GM23338 (cell line): ENCODE results near the gene MYH15. TPM values are rescaled to one million over a fixed set of nuclear protein-coding genes. Genes with fewer than 3 reads are reported as not detected.

Experiments
- ATAC-seq: fragments of 200-7000 bp; cut with Tn5 transposase; 3 replicates; pipeline ENCODE4 v1.9.1; 2020
- DNase-seq: peaks from one replicate; pipeline ENCODE4 v3.0.0-alpha.2; 2015; ENCODE audit warnings: low spot score
- H2AFZ ChIP-seq: fragments of 200-600 bp; sonication (generic); 2 replicates; pipeline ENCODE4 v1.8.0; 2016; ENCODE audit warnings: antibody characterized with exemption, mild to moderate bottlenecking, moderate library complexity
- H3F3A ChIP-seq: fragments of 200-600 bp; sonication (generic); replicated peaks from 2 replicates; pipeline ENCODE4 v1.8.0; 2017; ENCODE audit warnings: antibody characterized with exemption, mixed run types, low read depth
- H3K27ac ChIP-seq: fragments of 200-600 bp; sonication (generic); 2 replicates; pipeline ENCODE4 v1.6.1; 2016; ENCODE audit warnings: low read depth
- H3K27me3 ChIP-seq: fragments of 200-600 bp; sonication (generic); 2 replicates; pipeline ENCODE4 v1.8.0; 2016; ENCODE audit warnings: mild to moderate bottlenecking, mixed run types, moderate library complexity; ENCODE audit not compliant: insufficient read depth
- H3K36me3 ChIP-seq: fragments of 200-600 bp; sonication (generic); 2 replicates; pipeline ENCODE4 v1.8.0; 2016; ENCODE audit warnings: mild to moderate bottlenecking; ENCODE audit not compliant: insufficient read depth
- H3K4me1 ChIP-seq: fragments of 200-600 bp; sonication (generic); 2 replicates; pipeline ENCODE4 v1.8.0; 2016; ENCODE audit warnings: mild to moderate bottlenecking, moderate library complexity; ENCODE audit not compliant: insufficient read depth
- H3K4me2 ChIP-seq: fragments of 200-600 bp; sonication (generic); 2 replicates; pipeline ENCODE4 v1.7.1; 2017; ENCODE audit warnings: mixed run types
- H3K4me3 ChIP-seq: fragments of 200-600 bp; sonication (generic); 2 replicates; pipeline ENCODE4 v1.6.1; 2016; ENCODE audit warnings: mixed run types
- H3K79me2 ChIP-seq: fragments of 200-600 bp; sonication (generic); replicated peaks from 2 replicates; pipeline ENCODE4 v1.8.0; 2017; ENCODE audit warnings: mild to moderate bottlenecking; ENCODE audit not compliant: insufficient read depth
- H3K9me2 ChIP-seq: fragments of 200-600 bp; sonication (generic); 2 replicates; pipeline ENCODE4 v1.8.0; 2017; ENCODE audit not compliant: insufficient read depth
- H4K20me1 ChIP-seq: fragments of 200-600 bp; sonication (generic); replicated peaks from 2 replicates; pipeline ENCODE4 v1.8.0; 2017; ENCODE audit warnings: mild to moderate bottlenecking; ENCODE audit not compliant: insufficient read depth
- H3K27ac Mint-ChIP-seq: 2 replicates; pipeline ENCODE4 v1.8.0; 2020; ENCODE audit warnings: inconsistent platforms, mild to moderate bottlenecking, moderate library complexity, mixed read lengths
- H3K27me3 Mint-ChIP-seq: 3 replicates; pipeline ENCODE4 v1.8.0; 2022; ENCODE audit warnings: low read depth, mild to moderate bottlenecking, moderate library complexity, mixed read lengths, inconsistent platforms; ENCODE audit not compliant: insufficient read depth, poor library complexity
- H3K36me3 Mint-ChIP-seq: 3 replicates; pipeline ENCODE4 v1.8.0; 2021; ENCODE audit warnings: low read depth, mild to moderate bottlenecking, inconsistent platforms, moderate library complexity, mixed read lengths
- H3K4me1 Mint-ChIP-seq: 3 replicates; pipeline ENCODE4 v1.8.0; 2020; ENCODE audit warnings: mild to moderate bottlenecking, inconsistent platforms, mixed read lengths
- H3K4me3 Mint-ChIP-seq: 3 replicates; pipeline ENCODE4 v1.8.0; 2021; ENCODE audit warnings: moderate library complexity, mild to moderate bottlenecking, inconsistent platforms, mixed read lengths
- H3K9me3 Mint-ChIP-seq: 3 replicates; pipeline ENCODE4 v1.8.0; 2020; ENCODE audit warnings: moderate library complexity, mild to moderate bottlenecking, inconsistent platforms, mixed read lengths
- CTCF ChIP-seq, 2 experiments: fragments of 200-600 bp in 1 of 2; sonication (generic) in 1 of 2; conservative IDR thresholded peaks; 2 replicates each; pipeline versions ENCODE4 v1.5.1 to v1.6.1; 2016 to 2017; ENCODE audit warnings: antibody characterized with exemption in 2 of 2, low read depth in 2 of 2, mild to moderate bottlenecking in 2 of 2, moderate library complexity in 1 of 2
- ETS1 ChIP-seq: IDR thresholded peaks from 2 replicates; pipeline ENCODE4 v1.6.1; 2016; ENCODE audit warnings: antibody characterized with exemption
- EZH2 ChIP-seq: fragments of 200-600 bp; sonication (generic); IDR thresholded peaks from one replicate; pipeline ENCODE4 v1.8.0; 2017; ENCODE audit warnings: antibody characterized with exemption, mild to moderate bottlenecking, low read depth; ENCODE audit not compliant: unreplicated experiment
- EZH2phosphoT487 ChIP-seq: fragments of 200-600 bp; sonication (generic); IDR thresholded peaks from one replicate; pipeline ENCODE4 v1.8.1; 2018; ENCODE audit warnings: antibody characterized with exemption; ENCODE audit not compliant: unreplicated experiment
- JUNB ChIP-seq: IDR thresholded peaks from one replicate; pipeline ENCODE4 v1.6.1; 2016; ENCODE audit warnings: antibody characterized with exemption; ENCODE audit not compliant: unreplicated experiment
- POLR2AphosphoS5 ChIP-seq: IDR thresholded peaks from 2 replicates; pipeline ENCODE4 v1.6.1; 2016; ENCODE audit warnings: antibody characterized with exemption, low read depth
- REST ChIP-seq: IDR thresholded peaks from one replicate; pipeline ENCODE4 v1.6.1; 2018; ENCODE audit warnings: antibody characterized with exemption; ENCODE audit not compliant: unreplicated experiment
- STAT1 ChIP-seq: IDR thresholded peaks from one replicate; pipeline ENCODE4 v1.6.1; 2016; ENCODE audit warnings: antibody characterized with exemption; ENCODE audit not compliant: unreplicated experiment
- ZNF114 ChIP-seq: fragments of 250-450 bp; sonication (Bioruptor Pico); IDR thresholded peaks from 2 replicates; pipeline ENCODE4 v1.5.0; 2020; ENCODE audit warnings: mild to moderate bottlenecking, moderate library complexity
- ZNF331 ChIP-seq: fragments of 250-450 bp; sonication (Bioruptor Pico); IDR thresholded peaks from 2 replicates; pipeline ENCODE4 v1.5.0; 2020; ENCODE audit warnings: low read depth, mild to moderate bottlenecking, moderate library complexity
- ZNF462 ChIP-seq: fragments of 250-450 bp; sonication (Bioruptor Pico); IDR thresholded peaks from 2 replicates; pipeline ENCODE4 v1.5.0; 2020; ENCODE audit warnings: mild to moderate bottlenecking, moderate library complexity
- polyA plus RNA-seq: library from polyadenylated mRNA; unstranded; fragments of >200 nt; fragmentation: Nextera tagmentation; extraction: Ambion mirVana; gene quantifications from 2 replicates; pipeline ENCODE4 v1.2.1, GENCODE V29; 2016
- total RNA-seq: library from RNA; depleted of rRNA; stranded (reverse); fragments of >200 nt; shearing (Covaris generic); gene quantifications from 2 replicates; pipeline ENCODE4 v1.2.3, GENCODE V29; 2014

MYH15 gene
- total and polyA plus RNA-seq, 2 experiments from 2014 or later: 0.07 TPM; not detected in 1

GRCh38 chr3:108433928-108434327 is 76.5 kb downstream of the MYH15 start:
- peaks cover 24% of the 10 kb centered on the region for H3K9me3 Mint-ChIP-seq

More at GRCh38 chr3:108433928-108434327, 76.5 kb downstream of the MYH15 start:
- no peaks in the 10 kb centered on the region for H3K36me3 ChIP-seq
- peaks cover 3% of the 10 kb centered on the region; the same call in 1 of the 2 replicates for H3K9me2 ChIP-seq
- H3K4me2 ChIP-seq: no peak overlapping the region
- Mint-ChIP-seq H3K4me1 (no peaks in the 10 kb centered on the region), H3K4me3 (no peak overlapping the region), H3K36me3 (peaks cover 17% of the 10 kb centered on the region), H3K27ac (no peak overlapping the region), H3K27me3 (peaks cover 2% of the 10 kb centered on the region)
- DNase-seq (no peak), ATAC-seq (no peak)
- H3K27ac ChIP-seq: no peak overlapping the region
- no peaks in the 10 kb centered on the region for H3K4me1 ChIP-seq
- no peaks in the 10 kb centered on the region for H3K79me2 ChIP-seq
- TF ChIP-seq ZNF114 (no peak), ZNF331 (CRISPR knock-in tag) (no peak), EZH2 (no peak), ETS1 (no peak), CTCF (conservative IDR thresholded peaks at IDR 0.05; ENCODE audit: low read depth in 2 of 2) (no peak), REST (no peak), EZH2phosphoT487 (no peak), ZNF462 (CRISPR knock-in tag) (no peak), JUNB (no peak), STAT1 (no peak), POLR2AphosphoS5 (no peak)
- no peaks in the 10 kb centered on the region for H3K27me3 ChIP-seq
- H2AFZ ChIP-seq: no peak overlapping the region
- no peaks in the 10 kb centered on the region for H3F3A ChIP-seq
- H3K4me3 ChIP-seq: no peak overlapping the region
- no peaks in the 10 kb centered on the region for H4K20me1 ChIP-seq
